ENCODE results near the gene MYO18B. TPM values are rescaled to one million over a fixed set of nuclear protein-coding genes. Genes with fewer than 3 reads are reported as not detected.

Gene MYO18B
- total and polyA plus RNA-seq, 2 of the 8 experiments (the other 6 are each of a cell fraction or from before 2014, with no cell fraction given), result 0.62 to 0.78 TPM

GRCh38 chr22:26041931-26042330 is 299.9 kb downstream of the MYO18B start (continued):
- TF ChIP-seq CHD7 (IDR thresholded peaks at IDR 0.05; ENCODE audit: insufficient replicate concordance, low read length) (no peak), SRF (IDR thresholded peaks at IDR 0.05; ENCODE audit: low read depth, low read length) (no peak), TEAD4 (IDR thresholded peaks at IDR 0.05; ENCODE audit: low read depth, low read length) (no peak), FOSL1 (IDR thresholded peaks at IDR 0.05; ENCODE audit: insufficient read depth, low read depth, low read length) (no peak), EP300 (IDR thresholded peaks at IDR 0.05; ENCODE audit: borderline replicate concordance in 1 of 2, low read depth in 2 of 2, low read length in 2 of 2) (no peak)
